Activated CD4-positive, alpha-beta T cell treated with anti-CD3 and anti-CD28 coated beads for 24 hours (primary cell): ENCODE data around the gene PPIG.
"Not testable (repeated sequence)": the region's sequence is repeated elsewhere in the genome, so short reads cannot be mapped to it uniquely, and the experiment has no call there.

ENCODE experiments used
- DNase-seq, 2 donors: peaks; one replicate each; pipeline ENCODE4 v3.0.0-alpha.2; 2020; ENCODE audit warnings: low read depth in 2 of 2

PPIG gene

DNA sequence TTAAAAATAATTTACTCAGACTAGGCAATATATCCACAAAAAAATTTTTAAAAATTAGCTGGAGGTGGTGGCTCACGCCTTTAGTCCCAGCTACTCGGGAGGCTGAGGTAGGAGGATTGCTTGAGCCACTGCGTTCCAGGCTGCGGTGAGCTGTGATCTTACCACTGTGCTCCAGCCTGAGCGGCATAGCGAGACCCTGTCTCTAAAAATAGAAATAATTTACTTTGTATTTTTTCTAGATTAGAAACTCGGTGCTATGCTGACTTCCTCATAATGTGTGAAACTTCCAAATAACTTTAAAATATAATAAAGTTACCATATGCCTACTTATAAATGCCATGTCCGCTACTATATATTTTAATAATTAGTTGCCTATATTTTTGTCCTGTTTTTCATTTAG is 6.7 kb downstream of the PPIG start:
- DNase-seq, result no peak

DNA sequence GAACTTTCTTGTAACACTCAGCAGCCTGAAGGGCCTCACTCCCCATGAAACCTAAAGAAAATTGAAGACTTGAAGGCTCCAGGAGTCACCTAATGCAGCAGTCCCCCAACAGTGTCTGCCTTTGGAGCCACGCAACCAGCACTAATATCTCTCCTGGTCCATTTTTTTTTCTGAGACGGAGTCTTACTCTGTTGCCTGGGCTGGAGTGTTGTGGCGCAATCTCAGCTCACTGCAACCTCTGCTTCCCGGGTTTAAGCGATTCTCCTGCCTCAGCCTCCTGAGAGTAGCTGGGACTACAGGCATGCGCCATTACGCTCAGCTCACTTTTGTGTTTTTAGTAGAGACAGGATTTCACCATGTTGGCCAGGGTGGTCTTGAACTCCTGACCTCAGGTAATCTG is 12.4 kb downstream of the PPIG start:
- not testable (repeated sequence) for DNase-seq

DNA sequence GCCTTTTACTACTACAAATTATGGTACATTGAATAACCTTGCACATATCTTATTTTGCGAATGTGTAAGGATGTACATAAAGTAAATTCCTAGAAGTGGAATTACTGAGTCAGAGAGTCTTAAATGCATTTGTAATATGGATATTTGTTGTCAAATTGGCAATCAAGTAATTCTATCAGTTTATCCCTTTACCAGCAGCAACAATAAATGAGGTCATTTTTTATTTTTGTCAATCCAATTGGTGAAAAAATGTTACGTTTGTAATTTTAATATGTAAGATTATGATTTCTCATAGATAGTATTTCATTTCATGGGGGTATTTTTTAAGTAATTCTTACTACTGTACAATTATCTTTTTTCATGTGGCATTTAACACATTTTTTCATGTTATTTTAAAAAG is 14.8 kb downstream of the PPIG start:
- DNase-seq, result no peak

DNA sequence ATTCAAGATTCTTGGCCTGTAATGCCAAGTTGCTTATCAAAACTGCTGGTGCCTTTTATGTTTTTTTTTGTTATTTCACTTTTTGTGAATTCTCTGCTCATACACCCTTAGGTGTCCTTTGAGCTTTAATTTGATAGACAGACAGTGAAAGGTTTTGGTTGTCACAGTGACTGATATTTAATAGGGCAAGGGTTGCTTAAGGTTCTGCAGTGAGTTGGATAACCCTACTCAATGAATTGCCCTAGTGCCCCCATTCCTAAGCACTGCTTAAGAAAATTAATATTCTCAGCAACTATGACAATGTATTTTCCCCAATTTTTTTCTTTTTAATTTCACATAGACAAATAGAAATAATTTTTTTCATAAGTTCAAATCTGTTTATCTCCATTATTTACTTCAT is 15.4 kb downstream of the PPIG start:
- DNase-seq, result no peak

DNA sequence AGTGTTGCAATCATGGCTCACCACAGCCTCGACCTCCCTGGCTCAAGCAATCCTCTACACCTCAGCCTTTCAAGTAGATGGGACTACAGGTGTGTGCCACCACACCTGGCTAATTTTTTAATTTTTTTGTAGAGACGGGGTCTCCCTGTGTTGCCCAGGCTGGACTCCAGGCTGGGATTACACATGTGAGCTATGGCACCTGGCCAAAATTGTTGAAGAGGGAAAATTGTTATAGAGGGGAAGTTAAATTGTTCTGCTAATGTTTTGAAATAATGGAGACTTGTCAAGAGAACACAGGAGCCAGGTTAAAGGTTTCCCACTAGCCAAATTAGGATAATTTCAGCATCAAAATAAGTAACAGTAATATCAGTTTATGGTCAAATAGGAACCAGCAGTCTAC is 25.1 kb downstream of the PPIG start:
- no peak for DNase-seq

DNA sequence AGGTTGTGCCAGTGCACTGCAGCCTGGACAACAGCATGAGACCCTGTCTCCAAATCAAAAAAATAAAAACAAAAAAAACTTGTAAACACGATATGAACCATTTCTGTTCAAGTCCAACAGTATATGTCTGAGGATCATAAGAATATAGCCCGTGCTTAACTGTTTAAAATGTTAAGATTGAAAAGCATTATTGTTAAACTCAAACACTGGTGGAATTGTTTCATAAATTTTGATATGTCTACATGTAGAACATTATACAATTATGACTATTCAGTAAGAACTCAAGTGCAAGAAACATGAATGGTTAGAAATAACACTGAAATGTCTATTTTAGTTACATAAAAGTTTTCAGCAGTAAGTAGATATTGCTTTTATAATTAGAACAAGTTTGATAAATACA is 29.7 kb downstream of the PPIG start:
- no peak for DNase-seq

DNA sequence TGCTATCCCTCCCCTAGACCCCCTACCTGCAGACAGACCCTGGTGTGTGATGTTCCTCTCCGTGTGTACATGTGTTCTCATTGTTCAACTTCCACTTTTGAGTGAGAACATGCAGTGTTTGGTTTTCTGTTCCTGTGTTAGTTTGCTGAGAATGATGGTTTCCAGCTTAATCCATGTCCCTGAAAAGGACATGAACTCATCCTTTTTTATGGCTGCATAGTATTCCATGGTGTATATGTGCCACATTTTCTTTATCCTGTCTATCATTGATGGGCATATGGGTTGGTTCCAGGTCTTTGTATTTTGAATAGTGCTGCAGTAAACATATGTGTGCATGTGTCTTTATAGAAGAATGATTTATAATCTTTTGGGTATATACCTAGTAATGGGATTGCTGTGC is 31.8 kb downstream of the PPIG start:
- not testable (repeated sequence) for DNase-seq

DNA sequence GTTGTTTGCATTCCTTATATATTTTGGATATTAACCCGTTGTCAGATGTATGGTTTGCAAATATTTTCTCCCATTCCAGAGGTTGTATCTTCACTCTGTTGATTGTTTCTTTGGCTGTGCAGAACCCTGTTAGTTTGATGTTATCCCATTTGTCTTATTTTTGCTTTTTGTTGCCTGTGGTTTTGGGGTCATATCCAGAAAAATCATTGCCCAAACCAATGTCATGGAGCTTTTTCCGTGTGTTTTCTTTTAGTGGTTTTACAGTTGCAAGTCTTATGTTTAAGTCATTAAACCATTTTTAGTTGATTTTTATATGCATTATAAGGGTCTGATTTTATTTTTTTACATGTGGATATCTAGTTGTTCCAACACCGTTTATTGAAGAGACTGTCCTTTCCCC is 35.8 kb downstream of the PPIG start:
- no peak for DNase-seq

DNA sequence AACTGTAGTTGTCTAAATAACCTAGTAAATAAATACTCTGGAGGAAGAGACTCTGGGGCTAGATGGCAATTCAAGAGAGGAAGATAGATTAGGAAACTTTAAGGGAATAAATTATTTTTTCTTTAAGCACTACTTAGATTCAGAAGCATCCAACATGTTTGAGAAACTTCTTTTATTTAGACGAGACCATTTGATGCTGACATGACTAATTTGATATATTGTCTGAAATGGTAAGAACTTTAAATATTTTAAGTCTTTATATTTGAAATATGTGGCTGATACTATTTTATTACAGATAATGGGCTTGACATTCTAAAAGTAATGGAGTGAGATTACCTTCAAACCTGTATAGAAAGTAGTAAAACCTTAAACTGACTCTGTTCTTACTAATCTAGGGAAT is 36.4 kb downstream of the PPIG start:
- no peak for DNase-seq

DNA sequence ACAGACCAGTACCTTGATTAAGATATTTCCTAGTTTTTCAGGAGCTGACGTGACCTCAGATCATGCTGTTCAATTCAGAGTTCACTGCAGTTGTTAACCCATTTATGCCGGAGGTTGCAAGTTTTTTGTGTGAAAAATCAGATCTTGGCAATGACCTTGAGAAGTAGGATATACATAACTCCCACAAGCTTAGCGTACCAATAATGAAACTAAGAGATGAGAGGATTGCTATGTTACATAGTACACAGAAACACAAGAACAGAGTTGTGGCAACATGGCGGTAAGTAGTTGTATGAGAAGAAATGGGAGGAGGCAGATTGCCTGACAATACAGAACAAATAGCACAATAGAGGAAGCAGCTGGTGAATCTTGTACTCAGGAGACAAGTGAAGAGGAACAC is 39.1 kb downstream of the PPIG start:
- no peak for DNase-seq

DNA sequence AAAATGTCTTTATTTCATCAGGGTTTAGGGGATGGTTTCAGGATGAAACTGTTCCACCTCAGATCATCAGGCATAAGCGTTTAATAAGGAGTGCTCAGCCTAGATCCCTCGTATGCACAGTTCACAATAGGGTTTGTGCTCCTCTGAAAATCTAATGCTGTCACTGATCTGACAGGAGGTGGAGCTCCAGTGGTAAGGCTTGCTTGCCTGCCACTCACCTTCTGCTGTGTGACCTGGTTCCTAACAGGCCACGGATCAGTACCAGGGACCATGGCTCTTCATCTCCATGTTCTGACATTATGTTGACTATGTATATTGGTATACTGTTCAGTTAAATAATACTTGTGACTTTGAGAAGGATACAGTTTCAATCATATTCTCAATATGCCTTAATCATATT is 41.6 kb downstream of the PPIG start:
- no peak for DNase-seq

DNA sequence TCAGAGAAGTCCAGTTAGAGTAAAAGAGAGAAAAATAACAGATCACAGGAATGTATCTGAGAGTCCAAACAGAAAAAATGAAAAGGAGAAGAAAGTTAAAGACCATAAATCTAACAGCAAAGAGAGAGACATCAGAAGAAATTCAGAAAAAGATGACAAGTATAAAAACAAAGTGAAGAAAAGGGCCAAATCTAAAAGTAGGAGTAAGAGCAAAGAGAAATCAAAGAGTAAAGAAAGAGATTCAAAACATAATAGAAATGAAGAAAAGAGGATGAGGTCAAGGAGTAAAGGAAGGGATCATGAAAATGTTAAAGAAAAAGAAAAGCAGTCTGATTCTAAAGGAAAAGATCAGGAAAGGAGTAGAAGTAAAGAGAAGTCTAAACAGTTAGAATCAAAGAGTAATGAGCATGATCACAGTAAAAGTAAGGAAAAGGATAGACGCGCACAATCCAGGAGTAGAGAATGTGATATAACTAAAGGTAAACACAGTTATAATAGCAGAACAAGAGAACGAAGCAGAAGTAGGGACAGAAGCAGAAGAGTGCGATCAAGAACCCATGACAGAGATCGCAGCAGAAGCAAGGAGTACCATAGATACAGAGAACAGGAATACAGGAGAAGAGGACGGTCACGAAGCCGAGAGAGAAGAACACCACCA is 52.4 kb downstream of the PPIG start:
- no peak for DNase-seq

DNA sequence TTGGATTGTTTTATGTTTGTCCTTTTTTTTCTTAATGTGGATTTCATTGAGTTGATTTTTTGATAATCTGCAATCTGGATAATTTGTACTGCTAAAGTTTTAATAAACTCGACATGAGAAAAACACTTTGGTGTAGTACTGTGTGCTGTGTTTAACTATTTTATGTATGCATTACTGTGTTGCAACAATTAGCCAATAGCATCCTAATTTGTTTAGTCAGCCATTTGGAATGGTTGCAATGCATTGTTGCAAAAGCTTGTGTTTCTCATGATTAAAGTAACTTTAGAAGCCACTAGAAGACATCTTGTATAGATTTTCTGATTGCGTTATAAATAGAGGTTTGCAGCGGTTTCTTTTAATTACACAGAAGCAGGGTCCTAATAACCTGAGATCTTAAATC is 53.5 kb downstream of the PPIG start:
- DNase-seq, result no peak

DNA sequence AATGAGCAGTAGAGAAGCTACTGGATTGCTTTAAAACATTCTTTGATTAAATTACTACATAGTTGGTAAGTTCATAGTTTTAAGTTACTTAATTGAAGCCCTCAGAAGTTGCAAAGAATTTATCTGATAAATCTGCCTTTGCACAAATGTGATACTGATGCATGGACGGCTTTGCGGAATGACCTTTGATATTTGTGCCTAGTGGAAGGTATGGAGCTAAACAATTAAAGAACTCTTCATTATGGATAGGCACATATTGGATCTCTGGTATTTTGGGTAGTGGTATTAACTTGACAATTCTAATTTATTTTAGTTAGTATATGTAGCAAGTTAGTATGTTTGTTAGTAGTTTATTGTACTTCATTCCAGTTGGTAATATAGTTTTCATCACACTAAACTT is 56.0 kb downstream of the PPIG start:
- DNase-seq, result no peak

DNA sequence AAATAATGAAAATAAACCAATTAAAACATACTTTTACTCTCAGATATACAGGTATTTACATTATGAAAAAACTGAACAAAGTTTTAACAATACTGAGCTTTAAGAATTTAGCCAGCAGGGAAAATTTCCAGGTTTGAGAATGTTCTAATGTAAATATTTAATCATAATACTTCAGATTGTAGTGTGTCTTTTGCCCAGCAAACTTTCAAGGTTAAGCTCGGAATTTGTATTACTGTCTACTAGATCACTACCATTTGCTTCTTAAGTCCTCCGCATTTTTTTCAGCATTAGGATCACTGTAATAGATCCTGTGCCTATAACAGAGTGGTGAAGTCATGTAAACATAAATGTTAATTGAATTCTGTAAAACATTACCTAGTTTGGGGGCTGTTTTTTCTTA is 57.3 kb downstream of the PPIG start:
- DNase-seq, result no peak

DNA sequence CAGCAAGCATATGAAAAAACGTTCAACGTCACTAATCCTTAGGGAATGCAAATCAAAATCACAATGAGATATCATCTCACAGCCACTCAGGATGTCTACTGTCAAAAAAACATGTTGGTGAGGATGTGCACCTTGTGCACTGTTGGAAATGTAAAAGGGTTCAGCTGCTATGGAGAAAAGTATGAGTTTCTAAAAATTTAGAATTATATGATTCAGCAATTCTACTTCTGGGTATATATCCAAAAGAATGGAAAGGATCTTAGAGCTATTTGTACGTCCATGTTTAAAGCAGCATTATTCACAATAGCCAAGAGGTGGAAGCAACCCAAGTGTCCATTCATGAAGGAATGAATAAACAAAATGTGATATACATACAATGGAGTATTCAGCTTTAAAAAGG is 60.0 kb downstream of the PPIG start:
- DNase-seq, result no peak

DNA sequence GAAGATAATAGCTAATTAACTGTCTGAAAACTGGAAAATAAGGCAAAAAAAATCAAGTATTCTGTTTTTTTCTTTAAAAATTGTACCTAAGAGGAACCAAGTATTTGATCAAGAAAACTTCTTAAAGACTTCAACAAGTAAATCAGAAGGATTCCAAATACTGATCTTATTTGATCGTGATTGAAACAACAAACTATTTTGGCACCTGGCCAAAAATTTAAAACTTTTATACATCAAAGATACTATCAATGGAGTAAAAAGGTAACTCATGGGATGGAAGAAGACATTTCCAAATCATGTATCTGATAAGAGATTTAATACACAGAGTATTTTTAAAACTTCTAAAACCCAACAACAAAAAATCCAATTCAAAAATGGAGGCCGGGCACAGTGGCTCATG is 63.3 kb downstream of the PPIG start:
- DNase-seq, result no peak

DNA sequence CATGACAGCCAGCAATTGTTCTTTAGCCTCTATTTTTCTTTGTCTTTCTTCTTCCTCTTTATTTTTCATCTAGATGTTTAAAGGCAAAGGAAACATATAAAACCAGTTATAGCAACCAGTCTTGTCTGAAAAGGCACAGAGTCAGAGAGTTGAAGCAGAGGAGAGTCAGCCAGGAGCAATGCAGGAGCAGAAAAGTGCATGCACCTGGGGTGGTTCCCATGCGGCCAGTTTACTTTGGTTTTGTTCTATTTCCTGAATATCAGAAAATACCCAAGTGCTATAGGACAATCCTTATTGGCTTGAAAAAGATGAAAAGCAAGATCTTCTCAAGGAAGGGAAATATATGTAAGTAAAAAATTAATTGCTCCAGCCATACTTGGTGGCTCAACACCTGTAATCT is 65.1 kb downstream of the PPIG start:
- DNase-seq, result no peak

DNA sequence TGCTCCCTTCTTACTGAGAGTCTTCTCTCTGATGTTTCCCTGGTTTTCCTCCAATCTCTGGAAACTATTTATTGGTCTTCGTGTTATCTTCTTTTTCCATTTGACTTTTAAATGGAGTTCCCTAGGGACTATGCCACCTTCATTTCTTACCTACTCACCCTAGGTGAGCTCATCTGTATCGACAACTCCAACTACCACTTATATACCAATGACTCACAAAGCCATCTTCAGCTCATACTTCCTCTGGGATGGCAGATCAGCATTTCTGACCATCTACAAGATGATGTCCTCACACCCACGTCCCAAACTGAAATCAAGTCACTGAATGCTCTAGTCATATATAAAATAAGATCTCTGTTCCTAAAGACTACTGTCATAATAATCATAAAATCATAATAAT is 69.5 kb downstream of the PPIG start:
- no peak for DNase-seq

DNA sequence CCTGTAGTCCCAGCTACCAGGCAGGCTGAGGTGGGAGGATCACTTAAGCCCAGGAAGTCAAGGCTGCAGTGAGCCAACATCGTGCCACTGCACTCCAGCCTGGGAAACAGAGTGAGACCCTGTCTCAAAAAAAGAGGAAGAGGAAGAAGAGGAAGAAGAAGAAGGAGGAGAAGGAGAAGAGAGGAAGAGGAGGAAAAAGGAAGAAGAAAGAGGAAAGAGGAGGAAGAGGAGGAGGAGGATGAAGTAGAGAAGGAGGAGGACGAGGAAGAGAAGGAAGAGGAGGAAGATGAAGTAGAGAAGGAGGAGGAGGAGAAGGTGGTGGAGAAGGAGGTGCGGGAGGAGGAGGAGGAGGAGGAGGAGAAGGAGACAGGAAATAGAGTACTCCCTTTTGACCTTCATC is 72.0 kb downstream of the PPIG start:
- DNase-seq, result no peak

DNA sequence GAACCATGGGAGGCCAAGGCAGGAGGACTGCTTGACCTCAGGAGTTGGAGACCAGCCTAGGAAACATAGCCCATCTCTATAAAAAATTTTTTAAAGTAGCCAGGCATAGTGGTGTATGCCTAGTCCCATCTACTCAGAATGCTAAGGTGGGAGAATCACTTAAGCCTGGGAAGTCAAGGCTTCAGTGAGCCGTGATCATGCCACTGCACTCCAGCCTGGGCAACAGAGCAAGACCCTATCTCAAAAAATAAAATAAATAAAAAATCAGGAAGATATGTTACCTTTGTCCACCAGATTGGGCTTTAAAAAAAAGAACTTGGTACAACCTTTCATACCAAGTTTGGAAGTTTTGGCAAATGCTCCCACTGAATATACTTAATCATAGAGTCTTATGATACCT is 74.7 kb downstream of the PPIG start:
- DNase-seq, result no peak

DNA sequence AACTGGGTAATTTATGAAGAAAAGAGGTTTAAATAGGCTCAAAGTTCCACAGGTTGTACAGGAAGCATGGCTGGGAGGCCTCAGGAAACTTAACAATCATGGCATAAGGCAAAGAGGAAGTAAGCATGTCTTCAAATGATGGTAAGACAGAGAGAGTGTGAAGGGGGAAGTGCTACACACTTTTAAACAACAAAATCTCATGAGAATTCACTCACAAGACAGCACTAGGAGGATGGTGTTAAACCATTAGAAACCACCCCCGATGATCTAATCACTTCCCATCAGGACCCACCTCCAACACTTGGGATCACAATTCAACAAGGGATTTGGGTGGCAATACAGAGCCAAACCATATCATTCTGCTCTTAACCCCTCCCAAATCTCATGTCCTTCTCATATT is 75.2 kb downstream of the PPIG start:
- DNase-seq, result no peak

DNA sequence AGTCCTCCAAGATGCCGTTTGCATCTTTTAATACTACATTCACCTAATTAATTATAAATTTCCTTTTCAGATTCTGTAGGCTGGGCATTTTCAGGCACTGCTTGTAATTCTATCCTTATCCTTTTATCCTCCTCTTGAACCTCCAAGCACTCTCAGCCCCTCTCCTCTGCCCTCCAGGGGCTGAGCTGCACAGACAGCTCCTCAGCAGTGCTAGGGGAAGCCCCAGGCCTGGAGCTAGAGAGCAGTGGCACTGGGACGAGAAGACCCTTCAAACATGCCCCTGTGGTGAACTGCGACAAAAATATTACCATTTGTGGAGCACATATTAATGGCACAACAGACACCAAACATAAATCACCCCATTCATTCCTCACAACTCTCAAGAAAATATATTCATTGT is 77.1 kb downstream of the PPIG start:
- no peak for DNase-seq

DNA sequence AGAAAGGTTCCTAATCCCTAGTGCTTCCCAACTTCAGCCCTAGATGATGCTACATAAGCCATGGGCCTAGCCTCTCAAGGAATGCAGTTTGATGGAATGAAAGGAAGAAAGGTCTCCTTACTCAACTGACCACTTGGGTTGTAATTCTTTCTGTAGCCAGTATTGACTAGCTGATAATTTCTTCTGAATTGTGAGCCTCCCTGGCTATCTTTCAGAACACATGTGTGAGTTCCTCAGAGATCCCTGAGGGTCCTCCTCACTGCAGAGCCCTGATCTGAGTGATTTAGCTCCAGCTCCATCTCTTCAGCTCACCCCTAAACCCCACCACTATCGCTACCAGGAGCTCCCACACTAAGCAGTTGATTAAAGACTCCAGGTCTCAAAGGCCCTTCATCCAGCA is 78.6 kb downstream of the PPIG start:
- no peak for DNase-seq

DNA sequence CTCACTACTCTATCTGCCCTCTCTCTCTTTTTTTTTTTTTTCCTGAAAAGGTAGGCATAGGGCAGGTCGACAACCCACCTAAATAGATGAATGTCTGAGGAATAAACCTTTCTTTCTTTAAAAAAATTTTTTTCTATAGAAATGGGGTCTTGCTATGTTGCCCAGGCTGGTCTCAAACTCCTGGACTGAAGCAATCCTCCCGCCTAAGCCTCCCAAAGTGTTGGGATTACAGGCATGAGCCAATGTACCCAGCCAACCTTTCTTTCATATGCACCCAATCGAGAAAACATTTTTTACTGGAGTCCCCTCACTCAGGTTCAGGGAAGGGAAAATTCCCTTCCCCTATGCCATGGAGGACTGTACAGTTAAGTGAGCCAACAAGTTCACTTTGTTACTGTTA is 79.1 kb downstream of the PPIG start:
- DNase-seq, result no peak
